ENCODE results near the gene CHERP. TPM values are rescaled to one million over a fixed set of nuclear protein-coding genes. Genes with fewer than 3 reads are reported as not detected.

Gene CHERP
- total RNA-seq, 1 experiment from 2014 or later, result 52.9 TPM

GRCh38 chr19:16519230-16519687, 23.0 kb downstream of the CHERP start:
- Histone ChIP-seq H3K79me2 (ENCODE audit: low read depth) (no peaks in the 10 kb centered on the region), H3K27ac (no peak overlapping the region), H2AFZ (no peak overlapping the region), H3K27me3 (ENCODE audit: insufficient read depth, low read depth) (no peaks in the 10 kb centered on the region), H3K9me3 (ENCODE audit: insufficient read depth, low read depth) (no peaks in the 10 kb centered on the region), H3K36me3 (ENCODE audit: low read depth) (peaks cover 17% of the 10 kb centered on the region; the same call in 1 of the 2 replicates), H3K4me3 (no peak overlapping the region), H3K4me2 (no peak overlapping the region), H3F3A (ENCODE audit: insufficient read depth, low read depth) (peaks cover 50% of the 10 kb centered on the region), H4K20me1 (ENCODE audit: insufficient read depth) (peaks cover 68% of the 10 kb centered on the region), H3K9me2 (ENCODE audit: insufficient read depth) (no peaks in the 10 kb centered on the region), H3K4me1 (replicated peaks; ENCODE audit: insufficient read depth) (no peaks in the 10 kb centered on the region)
- BruUV-seq (replicated peaks), result no TSS peak
- TF ChIP-seq EZH2 (IDR thresholded peaks at IDR 0.05; ENCODE audit: low read depth), result no peak
- TF ChIP-seq, protein P1, sequence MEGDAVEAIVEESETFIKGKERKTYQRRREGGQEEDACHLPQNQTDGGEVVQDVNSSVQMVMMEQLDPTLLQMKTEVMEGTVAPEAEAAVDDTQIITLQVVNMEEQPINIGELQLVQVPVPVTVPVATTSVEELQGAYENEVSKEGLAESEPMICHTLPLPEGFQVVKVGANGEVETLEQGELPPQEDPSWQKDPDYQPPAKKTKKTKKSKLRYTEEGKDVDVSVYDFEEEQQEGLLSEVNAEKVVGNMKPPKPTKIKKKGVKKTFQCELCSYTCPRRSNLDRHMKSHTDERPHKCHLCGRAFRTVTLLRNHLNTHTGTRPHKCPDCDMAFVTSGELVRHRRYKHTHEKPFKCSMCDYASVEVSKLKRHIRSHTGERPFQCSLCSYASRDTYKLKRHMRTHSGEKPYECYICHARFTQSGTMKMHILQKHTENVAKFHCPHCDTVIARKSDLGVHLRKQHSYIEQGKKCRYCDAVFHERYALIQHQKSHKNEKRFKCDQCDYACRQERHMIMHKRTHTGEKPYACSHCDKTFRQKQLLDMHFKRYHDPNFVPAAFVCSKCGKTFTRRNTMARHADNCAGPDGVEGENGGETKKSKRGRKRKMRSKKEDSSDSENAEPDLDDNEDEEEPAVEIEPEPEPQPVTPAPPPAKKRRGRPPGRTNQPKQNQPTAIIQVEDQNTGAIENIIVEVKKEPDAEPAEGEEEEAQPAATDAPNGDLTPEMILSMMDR (conservative IDR thresholded peaks at IDR 0.05), result no peak
- intact Hi-C loops (cut with micrococcal nuclease; ENCODE audit: unreplicated experiment), result no loop called here
- no peak for DNase-seq
- CTCF ChIA-PET, result no interaction called here
- POLR2A ChIA-PET (ENCODE audit: unreplicated experiment), result interaction anchor here (0.7 kb wide), 1 partner anchor 115 kb away, joined by 3 read pairs; no protein-coding TSS in a partner anchor

DNA sequence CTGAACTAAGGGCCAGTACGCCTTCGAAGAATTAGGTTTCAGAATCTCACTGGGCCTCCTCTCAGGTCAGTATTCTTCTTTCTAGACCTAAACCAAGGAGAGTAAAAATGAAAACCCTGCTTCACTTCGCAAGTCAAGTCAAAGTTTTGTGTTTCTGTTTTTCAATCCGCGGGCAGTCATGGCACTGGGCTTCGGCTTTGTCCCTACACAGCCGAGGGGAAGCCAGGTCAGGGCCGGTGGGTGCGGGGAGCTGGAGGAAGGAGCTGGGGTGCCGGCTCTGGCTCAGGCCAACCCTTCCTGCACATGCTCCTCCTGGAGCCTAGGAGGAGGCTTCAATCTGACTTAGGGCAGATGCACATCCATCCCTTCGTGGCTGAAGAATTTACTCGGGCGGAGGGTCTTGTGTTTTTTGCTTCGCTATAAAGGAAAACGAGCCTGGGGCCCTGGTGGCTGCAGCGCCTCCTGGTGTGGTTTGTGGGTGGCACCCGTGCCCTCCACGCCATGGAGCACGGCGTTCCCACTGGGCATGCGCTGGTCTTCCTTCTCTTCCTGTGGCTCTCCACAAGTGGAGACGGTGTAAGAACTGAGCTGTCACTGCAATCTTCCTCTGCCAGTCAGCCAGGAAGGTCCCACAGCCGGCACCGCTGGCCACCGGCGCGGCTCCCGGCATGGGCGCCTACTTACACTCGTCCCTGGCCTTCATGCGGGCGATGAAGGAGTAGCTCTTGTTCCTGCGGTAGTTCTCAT, 23.6 kb downstream of the CHERP start:
- H3K4me1 ChIP-seq (replicated peaks; ENCODE audit: insufficient read depth), result no peaks in the 10 kb centered on the region
- ChIA-PET CTCF (no interaction called here), POLR2A (ENCODE audit: unreplicated experiment) (interaction anchor here (0.7 kb wide), 1 partner anchor 114 kb away, joined by 3 read pairs; no protein-coding TSS in a partner anchor)
- H3K27ac ChIP-seq, result no peak overlapping the region
- no peaks in the 10 kb centered on the region for H3K9me2 ChIP-seq (ENCODE audit: insufficient read depth)
- H2AFZ ChIP-seq, result no peak overlapping the region
- H3K36me3 ChIP-seq (ENCODE audit: low read depth), result peaks cover 17% of the 10 kb centered on the region; the same call in 1 of the 2 replicates
- peaks cover 62% of the 10 kb centered on the region for H4K20me1 ChIP-seq (ENCODE audit: insufficient read depth)
- H3K4me3 ChIP-seq, result no peak overlapping the region
- intact Hi-C loops (cut with micrococcal nuclease; ENCODE audit: unreplicated experiment), result no loop called here
- H3F3A ChIP-seq (ENCODE audit: insufficient read depth, low read depth), result peaks cover 49% of the 10 kb centered on the region
- no peaks in the 10 kb centered on the region for H3K27me3 ChIP-seq (ENCODE audit: insufficient read depth, low read depth)
- no peak for TF ChIP-seq EZH2 (IDR thresholded peaks at IDR 0.05; ENCODE audit: low read depth)
- TF ChIP-seq, protein P1 (conservative IDR thresholded peaks at IDR 0.05), result no peak; the same call in 1 of the 2 replicates
- no TSS peak for BruUV-seq (replicated peaks)
- no peak for DNase-seq
- no peak overlapping the region for H3K4me2 ChIP-seq
- H3K9me3 ChIP-seq (ENCODE audit: insufficient read depth, low read depth), result no peaks in the 10 kb centered on the region
- no peaks in the 10 kb centered on the region for H3K79me2 ChIP-seq (ENCODE audit: low read depth)

DNA sequence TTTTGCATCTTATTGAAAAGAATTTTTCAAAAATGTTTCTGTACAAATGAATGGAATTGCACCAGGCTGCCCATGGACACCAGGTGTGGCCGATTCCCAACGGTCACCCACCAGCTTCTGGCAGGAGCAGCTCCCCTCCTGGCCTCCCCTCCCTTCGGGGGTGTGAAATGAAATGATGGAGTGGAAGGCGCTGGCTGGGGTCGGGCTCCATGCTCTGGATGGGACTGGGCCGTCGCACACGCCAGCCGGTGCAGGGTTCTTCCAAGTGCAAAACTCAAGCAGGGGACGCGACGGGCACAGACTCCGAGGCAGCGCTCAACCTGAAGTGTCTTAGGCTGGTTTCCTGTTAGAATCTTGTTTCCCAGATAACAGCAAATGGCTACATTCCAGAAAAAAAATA, 24.2 kb downstream of the CHERP start:
- Histone ChIP-seq H3K4me3 (no peak overlapping the region), H2AFZ (no peak overlapping the region), H3K4me2 (no peak overlapping the region), H3K27me3 (ENCODE audit: insufficient read depth, low read depth) (no peaks in the 10 kb centered on the region), H3F3A (ENCODE audit: insufficient read depth, low read depth) (peaks cover 44% of the 10 kb centered on the region), H3K9me2 (ENCODE audit: insufficient read depth) (no peaks in the 10 kb centered on the region), H3K79me2 (ENCODE audit: low read depth) (no peaks in the 10 kb centered on the region), H3K9me3 (ENCODE audit: insufficient read depth, low read depth) (no peaks in the 10 kb centered on the region), H3K4me1 (replicated peaks; ENCODE audit: insufficient read depth) (no peaks in the 10 kb centered on the region), H3K36me3 (ENCODE audit: low read depth) (peaks cover 17% of the 10 kb centered on the region; the same call in 1 of the 2 replicates), H4K20me1 (ENCODE audit: insufficient read depth) (peaks cover 56% of the 10 kb centered on the region), H3K27ac (no peak overlapping the region)
- TSS peak; percentile 26 for BruUV-seq (replicated peaks)
- TF ChIP-seq EZH2 (IDR thresholded peaks at IDR 0.05; ENCODE audit: low read depth), result no peak
- TF ChIP-seq, protein P1 (conservative IDR thresholded peaks at IDR 0.05), result no peak
- POLR2A ChIA-PET (ENCODE audit: unreplicated experiment), result no interaction called here
- CTCF ChIA-PET, result no interaction called here
- intact Hi-C loops (cut with micrococcal nuclease; ENCODE audit: unreplicated experiment), result no loop called here
- DNase-seq, result no peak

All from PC-9 (cell line).